NOMO-1 (cell line): ENCODE data around the gene TRPV3.

ENCODE experiments used
- DNase-seq, 2 experiments: peaks; one replicate each; lab custom pipeline; 2025; ENCODE audit not compliant: unreplicated experiment in 2 of 2; lab: John Stamatoyannopoulos, UW

TRPV3 gene

DNA sequence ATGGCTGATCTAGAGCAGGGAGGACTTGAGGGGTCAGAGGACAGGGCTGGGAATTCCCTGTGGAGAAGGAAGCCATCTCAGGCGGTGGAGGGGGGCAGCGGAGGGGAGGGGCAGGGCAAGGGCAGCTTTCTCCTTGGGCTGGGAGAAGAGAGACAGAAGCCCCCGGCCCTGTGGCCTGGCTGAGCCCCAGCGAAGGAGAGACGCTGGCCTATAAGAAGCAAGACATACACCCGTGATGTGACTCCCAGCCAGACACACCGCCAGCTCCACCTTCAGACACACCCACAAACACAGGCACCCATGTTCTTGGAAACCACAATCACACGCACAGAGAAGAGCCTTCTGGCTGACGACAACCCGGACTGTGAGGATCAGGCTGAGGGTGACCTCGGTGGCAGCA lies 10.0 kb downstream of the TRPV3 start:
- DNase-seq: no peak

DNA sequence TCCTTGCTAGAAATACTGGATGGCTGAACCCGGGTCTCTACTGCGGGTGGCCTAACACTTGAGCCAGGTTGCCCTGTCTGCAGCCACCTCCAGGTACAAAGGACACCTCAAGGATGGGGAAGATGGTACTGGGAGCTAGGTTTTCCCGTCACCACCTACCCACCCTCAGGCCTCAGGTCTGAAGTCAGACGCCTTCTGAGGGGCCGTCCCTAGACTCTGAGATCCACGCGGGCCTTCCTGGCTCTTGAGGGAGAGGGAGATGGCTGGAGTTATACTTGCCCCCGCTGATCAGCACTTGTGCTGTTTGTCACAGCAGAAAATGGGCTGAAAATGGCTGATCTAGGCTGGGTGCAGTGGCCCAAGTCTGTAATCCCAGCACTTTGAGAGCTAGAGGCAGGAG lies 10.6 kb downstream of the TRPV3 start:
- no peak for DNase-seq

DNA sequence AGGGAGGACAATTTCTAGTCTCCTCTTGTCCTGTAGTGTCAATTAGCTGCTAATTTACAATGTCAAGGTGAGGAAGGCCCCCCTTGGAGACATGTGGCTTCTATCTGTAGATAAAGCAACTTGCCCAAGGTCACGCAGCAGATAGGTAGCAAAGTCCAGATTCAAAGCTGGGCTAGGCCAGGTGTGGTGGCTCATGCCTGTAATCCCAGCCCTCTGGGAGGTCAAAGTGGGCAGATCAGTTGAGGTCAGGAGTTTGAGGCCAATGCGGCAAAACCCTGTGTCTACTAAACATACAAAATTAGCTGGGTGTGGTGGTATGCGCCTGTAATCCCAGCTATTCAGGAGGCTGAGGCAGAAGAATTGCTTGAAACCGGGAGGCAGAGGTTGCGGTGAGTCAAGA lies 11.1 kb downstream of the TRPV3 start:
- no peak for DNase-seq

DNA sequence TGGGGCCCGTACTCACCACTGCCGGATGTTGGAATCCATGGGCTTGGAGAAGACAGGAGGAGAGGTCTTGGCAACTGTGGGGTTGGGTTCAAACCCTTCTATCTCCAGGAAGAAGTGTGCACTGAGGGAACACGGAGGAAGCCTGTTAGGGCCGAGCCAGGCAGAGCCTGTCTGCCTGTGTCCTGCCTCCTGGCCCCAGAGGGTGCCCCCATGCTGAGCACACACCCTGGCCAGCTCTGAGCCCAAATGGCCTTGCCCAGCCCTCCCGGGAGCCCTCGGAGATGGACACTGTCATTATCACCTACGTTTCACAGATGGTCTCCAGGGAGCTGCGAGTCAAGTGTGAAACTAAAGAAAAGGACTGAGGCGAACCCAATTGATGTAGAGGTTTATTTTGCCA lies 12.5 kb downstream of the TRPV3 start:
- no peak for DNase-seq

DNA sequence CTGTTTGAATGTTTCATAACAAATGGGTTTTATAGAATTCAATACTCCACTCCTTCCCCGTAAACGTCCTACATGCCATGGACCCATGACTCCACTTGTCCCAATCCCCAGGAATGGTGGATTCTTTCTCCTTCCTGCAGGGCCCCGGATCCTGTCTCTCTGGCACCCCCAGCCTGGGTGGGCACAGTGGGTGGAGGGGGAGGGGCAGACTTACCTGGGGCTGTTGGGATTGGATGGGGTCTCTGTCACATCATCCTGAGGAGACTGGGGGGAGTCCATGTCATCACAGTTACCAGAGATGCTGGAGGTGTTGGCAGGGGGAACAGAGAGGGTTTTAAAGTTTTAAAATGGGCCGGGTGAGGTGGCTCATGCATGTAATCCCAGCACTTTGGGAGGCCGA lies 13.2 kb downstream of the TRPV3 start:
- DNase-seq: no peak

DNA sequence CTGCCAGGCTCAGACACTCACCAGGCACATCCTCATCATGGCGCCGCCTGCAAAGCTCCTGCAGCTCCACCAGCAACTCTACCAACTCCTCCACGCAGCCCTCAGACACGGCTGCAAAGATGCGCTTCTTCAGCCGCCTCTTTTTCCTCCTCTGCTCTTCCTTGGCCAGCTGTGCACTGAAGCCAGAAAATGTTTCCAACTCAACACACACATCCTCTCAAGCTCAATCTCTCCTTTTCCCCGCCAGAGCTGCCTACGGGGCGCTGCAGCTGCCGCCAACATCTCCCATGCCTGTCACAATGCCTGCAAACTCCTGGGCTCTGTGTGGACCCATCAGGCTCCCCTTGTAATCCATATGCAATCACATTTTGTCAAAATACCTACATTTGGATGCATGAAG lies 14.2 kb downstream of the TRPV3 start:
- DNase-seq: no peak

DNA sequence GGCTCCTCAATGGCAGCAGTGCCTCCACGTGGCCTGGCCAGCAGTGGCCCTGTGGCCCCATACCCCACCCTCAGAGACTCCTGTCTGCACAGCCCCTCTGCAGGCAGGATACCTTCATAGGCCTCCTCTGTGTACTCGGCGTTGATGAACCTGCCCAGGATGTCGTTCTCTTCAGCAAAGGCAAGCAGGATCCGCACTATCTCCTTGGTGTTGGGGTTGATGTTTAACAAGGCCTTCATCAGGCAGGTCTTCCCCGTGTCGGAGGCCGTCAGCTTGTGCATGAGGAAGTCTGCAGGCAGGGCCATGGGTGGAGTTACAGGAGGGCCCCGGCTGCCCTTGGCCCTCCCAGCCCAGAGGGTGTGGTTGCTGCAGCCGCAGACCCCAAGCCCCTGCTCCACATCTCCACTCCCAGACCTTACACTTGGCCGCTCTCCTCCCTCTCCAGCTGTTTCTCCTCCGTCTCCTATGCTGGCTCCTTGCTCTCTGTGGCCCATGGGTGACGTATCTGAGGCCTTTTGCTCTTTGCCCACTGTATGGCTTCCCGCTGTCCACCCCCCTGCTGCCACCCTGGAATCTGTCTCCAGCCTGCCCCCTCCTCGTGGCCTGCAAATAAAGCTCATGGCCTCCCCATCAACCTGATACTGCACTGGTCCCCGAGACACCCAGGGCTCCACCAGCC lies 15.1 kb downstream of the TRPV3 start:
- no peak for DNase-seq

DNA sequence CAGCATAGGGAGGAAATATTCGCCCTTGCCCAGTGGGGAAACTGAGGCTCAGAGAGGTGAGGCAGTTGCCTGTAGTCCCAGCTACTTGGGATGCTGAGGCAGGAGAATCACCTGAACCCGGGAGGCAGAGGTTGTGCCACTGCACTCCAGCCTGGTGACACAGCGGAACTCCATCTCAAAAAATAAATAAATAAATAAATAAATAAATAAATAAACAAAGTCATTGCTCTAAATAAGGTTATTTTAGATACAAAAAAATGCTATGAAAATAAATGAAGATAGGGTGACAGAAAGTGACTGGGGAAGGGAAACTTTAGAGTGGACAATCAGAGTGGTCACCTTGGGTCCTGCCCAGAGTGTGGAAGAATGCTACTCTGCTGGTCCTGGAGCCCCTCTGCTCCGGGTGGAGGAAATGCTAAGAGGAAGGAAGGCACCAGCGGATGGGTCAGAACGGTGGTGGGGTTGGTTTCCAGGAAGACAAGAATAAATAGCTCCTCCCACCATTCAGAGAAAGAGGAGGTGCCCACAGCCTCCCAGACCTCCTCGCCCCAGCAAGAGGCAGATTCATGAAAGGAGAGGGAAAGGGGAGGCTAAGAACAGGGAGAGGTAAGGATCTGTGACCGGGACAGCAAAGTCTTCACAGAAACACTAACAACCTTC lies 17.6 kb downstream of the TRPV3 start:
- DNase-seq: no peak

DNA sequence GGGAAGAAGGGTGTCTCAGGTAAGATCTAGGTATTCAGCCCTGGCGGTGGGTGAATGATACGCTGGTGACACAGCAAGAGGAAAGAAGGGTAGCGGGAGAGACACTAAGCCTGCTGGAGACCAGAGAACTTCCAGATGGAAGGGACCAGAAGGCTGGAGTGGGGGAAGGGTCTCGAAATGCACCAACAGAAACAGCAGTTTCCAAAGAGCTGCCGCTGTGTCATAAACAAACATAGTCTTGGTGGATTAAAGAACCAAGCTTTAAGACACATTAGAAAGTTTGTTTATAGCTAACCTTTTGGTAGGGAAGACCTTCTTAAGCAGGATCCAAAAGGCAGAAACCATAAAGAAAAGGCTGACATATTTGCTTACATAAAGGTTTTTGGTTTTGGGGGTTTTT lies 20.9 kb downstream of the TRPV3 start:
- no peak for DNase-seq

DNA sequence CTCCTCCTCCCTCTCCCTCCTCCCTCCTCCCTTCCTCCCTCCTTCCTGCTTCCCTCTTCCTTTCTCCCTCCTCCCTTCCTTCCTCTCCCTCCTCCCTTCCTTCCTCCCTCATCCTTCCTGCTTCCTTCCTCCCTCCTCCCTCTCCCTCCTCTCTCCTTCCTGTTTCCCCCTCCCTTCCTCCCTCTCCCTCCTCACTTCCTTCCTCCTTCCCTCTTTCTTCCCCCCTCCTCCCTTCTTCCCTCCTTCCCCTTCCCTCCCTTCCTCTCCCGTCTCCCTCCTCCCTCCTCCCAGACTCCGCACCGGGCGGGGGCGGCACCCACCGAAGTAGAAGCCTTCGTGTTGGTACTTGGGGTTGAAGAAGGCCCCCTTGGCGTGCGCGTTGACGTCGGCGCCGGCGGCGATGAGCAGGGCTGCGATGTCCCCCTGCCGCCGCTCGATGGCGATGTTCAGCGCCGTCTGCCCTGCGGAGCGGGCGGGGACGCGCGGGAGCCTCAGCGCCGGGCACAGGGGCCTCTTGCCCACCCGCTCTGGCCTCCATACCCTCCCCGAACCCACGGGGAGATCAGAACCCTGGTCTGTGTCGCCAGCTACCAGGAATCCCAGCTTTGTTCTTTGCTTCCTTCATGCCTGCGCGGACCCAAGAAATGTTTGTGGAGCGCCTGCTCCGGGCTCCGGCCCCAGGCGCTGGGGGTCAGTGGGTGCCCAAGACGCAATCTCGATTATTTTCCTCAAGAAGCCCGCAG lies 22.2 kb downstream of the TRPV3 start:
- peak; percentile 40 to 41 for DNase-seq

DNA sequence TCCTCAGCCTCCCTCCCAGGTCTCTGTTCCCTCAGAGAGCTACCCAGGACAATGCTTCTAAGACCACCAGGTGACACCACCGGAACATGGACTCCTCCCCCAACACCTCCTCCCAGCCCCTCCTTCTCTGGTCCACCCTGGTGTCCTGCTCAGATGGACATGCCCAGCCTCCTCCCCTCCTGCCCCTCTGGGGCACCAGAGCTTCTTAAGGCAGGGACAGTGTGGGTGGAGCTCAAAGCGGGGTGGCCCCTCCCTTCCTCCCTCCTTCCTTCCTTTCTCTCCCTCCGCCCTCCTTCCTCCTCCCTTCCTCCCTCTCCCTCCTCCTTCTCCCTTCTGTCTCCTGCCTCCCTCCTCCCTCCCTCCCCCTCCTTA lies 22.7 kb downstream of the TRPV3 start:
- peak in 1 of 2 experiments; percentile 3 for DNase-seq

DNA sequence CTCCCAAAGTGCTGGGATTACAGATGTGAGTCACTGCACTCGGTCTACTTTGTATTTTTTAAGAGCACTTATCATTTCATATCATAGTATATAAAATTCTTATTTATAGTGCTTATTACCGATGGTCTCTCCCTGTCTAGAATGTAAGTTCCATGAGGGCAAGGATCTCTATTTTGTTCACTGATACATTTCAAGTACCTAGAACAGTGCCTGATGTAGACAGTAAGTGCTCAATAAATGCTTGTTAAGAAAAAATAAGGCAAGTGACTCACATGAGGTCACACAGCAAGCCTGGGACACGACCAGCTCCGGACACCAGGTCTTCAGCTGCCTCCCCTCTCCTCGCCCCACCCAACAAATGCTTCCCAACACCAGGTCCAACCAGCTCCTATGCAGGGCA lies 23.9 kb downstream of the TRPV3 start:
- no peak for DNase-seq

DNA sequence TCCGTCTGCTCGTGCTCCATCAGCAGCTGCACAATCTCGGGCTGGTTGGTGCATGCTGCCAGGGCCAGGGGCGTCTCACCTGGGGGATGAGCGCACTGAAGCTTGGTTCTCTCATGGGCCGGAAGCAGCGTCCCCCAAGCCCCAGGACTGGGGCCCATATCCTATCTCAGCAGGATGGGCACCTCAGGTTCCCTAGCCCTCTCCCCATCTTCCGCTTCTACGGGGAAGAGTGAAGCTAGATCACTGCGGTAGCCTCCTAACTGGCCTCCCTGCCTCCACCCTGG lies 24.8 kb downstream of the TRPV3 start:
- no peak for DNase-seq

DNA sequence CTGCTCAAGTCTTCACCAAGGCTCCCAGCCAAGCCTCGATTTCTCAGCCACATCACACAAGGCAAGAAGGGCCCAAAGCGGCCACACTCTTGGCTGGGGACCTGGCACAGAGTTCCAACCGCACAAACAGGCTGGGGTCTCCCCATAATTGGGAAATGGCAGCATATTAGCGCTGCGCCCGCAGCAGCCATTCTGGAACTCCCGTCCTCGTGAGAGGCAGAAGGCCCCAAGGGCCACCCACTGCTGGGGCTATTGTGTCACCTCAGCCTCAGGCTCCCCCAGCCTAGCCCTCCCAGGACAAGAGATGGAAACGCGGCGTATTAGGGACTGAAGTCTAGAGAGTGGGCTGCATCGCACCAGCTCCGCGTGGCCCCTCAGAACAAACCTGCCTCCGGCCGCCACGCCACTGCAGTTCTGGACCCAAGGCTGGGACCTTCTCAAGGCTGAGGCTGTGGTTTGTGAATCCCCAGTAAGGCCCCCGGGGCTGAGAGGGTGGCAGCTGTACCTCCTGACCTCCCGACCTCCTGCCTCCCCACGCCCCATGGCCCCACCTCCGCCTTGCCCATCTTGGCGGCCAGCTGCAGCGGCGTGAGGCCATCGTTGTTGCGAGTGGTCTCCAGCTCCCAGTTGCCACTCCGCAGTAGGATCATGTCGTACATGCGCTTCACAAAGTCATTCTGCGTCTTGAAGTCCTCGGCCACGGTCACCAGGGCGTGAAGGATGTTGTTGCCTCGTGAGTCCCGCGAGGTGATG lies 25.3 kb downstream of the TRPV3 start:
- no peak for DNase-seq

DNA sequence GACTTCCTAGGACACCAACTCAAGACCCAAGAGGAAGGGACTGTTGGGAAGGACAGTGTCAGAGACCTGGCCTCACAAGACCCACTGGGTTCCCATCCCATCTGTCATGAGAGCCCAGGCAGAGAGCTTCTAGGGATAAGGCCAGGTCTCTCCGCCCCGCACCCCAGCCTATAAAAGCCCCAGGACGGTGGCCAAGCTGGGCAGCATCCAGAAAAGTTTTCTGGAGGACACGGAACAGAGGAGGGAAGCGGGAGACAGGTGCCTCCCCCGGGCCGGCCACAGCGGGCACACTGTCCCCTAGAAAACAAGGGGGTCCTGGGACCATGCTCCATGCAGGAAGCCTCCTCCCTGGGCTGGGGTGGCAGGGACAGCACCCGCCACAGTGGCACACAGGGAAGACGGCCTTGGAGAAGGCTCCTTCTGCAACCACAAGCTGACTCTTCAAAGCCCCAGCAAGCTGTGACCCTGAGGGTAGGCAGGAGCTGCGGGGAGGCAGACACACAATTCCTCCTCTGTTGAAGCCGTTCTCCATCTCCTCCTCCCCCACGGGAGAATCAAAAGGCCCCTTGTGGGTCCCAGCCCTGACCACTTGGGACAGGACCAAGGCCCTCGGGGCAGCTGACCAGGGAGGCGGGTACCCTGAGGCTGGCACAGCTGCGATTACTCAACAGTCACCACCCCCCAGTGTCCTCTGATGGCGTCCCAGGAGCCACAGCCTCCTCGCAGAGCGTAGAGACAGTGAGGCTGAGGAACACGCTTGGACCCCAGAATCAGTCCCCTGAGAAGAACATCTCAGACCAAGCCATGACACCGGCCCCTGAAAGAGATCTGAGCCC lies 26.1 kb downstream of the TRPV3 start:
- no peak for DNase-seq

DNA sequence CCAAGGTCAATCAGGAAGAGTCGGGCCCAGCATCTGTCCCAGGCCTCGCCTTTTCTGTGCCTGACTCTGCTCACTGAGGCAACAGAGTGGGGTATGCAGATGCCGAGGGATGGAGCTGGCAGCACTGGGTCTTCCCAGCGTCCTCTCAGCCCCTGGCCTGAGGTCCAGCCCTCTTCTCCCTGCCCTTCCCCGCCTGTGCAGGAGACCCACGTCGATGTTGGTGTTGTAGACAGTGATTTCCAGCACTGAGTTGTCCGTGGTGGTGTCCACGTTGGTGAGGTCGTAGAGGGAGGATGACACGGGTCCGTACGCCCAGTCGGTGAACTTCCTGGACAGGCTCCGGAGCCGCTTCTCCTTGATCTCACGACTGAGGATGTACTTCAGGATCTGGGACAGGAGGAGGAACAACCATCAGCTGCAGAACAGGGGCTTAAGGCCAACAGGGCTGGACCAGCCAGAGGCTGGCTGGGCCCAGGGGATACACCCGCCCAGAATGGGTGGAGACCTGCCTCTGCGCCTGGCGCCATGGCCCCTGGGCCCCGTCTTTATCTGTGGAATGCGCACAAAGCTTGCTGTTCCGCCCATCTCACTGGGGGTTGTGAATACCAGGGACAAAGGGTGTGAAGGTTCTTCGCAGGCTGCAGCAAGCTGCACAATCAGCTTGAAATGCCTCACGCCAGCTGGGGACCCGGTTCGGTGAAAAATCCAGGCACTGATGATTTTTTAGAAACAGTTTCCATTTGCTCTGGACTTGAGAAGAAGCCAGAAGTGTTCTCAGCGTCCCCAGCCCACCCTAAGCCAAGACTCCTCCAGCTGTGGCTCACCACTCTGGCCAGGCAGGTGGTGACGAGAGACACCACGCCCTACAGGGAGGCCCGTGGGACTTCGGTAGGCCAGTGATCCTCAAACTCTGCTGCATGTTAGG lies 27.5 kb downstream of the TRPV3 start:
- no peak for DNase-seq

DNA sequence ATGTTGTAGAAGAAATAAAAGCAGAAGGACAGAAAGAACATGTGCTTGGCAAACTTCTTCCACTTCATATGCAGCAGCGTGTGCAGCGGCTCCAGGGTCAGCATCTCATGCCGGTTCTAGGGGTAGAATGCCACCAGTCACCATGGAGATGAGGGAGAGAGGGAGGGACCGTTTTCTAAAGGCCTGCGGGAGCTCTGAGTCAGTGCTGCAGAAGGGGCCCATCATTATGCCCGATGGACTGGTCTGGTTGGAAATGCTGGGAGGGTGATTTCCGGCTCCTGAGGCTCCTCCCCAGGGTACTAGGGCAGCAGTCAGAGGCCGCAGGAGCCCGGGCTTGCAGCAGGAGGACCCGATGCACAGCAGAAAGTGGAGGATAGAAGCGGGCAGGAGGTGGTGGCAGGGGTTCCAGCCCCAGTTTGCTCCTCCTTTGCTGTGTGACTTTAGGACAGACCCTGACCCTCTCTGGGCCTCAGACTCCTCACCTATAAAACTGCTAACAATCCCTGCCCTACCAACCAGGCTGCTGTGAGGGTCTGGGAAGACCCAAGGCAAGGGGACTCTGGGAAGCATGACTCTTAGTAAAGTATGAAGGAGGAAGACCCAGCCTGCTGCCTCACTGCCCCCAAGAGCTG lies 28.6 kb downstream of the TRPV3 start:
- no peak for DNase-seq

DNA sequence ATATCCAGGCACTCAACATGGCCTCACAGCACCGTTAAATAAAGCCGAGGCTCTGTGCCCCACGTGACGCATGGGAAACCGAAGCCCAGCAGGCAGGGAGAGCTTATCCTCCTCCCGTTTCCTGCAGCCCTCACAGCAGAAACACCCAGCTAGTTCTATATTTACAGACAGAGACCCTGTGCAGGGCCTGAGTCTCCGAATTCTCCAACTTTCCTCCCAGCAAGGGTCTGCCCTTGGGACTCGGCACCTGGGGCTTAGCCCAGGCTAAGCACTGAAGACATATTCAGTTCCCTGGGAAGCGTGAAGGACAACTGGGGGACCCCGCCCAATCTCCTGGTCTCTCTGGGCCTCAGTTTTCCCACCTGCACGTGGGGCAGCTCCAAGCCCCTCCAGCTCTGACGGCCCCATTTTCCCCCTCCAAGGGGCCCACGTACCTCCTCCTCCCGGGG lies 29.2 kb downstream of the TRPV3 start:
- DNase-seq: no peak

DNA sequence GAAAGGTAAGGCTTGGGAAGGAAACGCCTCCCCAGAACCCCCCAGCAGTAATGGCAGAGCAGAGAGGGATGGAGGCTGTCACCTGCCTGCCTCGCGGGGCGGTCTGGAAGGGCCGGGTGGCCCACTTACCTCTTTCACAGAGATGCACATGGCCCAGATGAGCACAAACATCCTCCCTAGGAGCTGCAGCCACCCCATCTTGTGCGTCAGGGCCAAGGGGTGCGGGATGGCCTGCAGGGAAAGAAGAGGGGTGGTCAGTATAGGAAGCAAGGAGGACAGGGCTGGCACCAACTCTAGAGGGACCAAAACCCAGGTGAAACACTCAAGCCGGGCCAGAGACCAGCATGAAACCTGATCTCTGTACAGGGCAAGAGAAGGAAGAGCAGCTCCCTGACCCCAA lies 29.7 kb downstream of the TRPV3 start:
- DNase-seq: no peak
